Measurements from ENCODE around the gene SEC14L1.
A peak's percentile ranks its signal among the peaks of the same experiment; 100 is the strongest.

SEC14L1 gene

GRCh38 chr17:77117415-77117814 lies 23.4 kb upstream of the SEC14L1 start:
- peak; percentile 68 for DNase-seq (ENCODE audit: low read depth)
- no peak for TF ChIP-seq CTCF (IDR thresholded peaks at IDR 0.05; ENCODE audit: low read length, missing control alignments)
- H3K4me3 ChIP-seq (replicated peaks; ENCODE audit: low read depth, low read length), result no peak overlapping the region

GRCh38 chr17:77118251-77118928 lies 22.4 kb upstream of the SEC14L1 start:
- no peak overlapping the region for H3K4me3 ChIP-seq (replicated peaks; ENCODE audit: low read depth, low read length)
- TF ChIP-seq CTCF (IDR thresholded peaks at IDR 0.05; ENCODE audit: low read length, missing control alignments), result no peak
- DNase-seq (ENCODE audit: low read depth), result peak; percentile 87

- H3K4me3 ChIP-seq (replicated peaks; ENCODE audit: low read depth, low read length), result no peak overlapping the region
- no peak for DNase-seq (ENCODE audit: low read depth)
- no peak for TF ChIP-seq CTCF (IDR thresholded peaks at IDR 0.05; ENCODE audit: low read length, missing control alignments)
These were observed 21.0 kb upstream of the SEC14L1 start for GRCh38 chr17:77119668-77120301.

GRCh38 chr17:77120868-77121267 lies 19.9 kb upstream of the SEC14L1 start:
- no peak for DNase-seq (ENCODE audit: low read depth)
- TF ChIP-seq CTCF (IDR thresholded peaks at IDR 0.05; ENCODE audit: low read length, missing control alignments), result no peak
- no peak overlapping the region for H3K4me3 ChIP-seq (replicated peaks; ENCODE audit: low read depth, low read length)

- TF ChIP-seq CTCF (IDR thresholded peaks at IDR 0.05; ENCODE audit: low read length, missing control alignments), result no peak
These were observed 16.4 kb upstream of the SEC14L1 start for GRCh38 chr17:77124192-77124889.

GRCh38 chr17:77125432-77125901 lies 15.3 kb upstream of the SEC14L1 start:
- no peak for TF ChIP-seq CTCF (IDR thresholded peaks at IDR 0.05; ENCODE audit: low read length, missing control alignments)
- H3K4me3 ChIP-seq (replicated peaks; ENCODE audit: low read depth, low read length), result no peak overlapping the region
- peak; percentile 94 for DNase-seq (ENCODE audit: low read depth)

More at GRCh38 chr17:77124192-77124889, 16.4 kb upstream of the SEC14L1 start:
- H3K4me3 ChIP-seq (replicated peaks; ENCODE audit: low read depth, low read length), result no peak overlapping the region
- peak; percentile 98 for DNase-seq (ENCODE audit: low read depth)

All from fibroblast of pulmonary artery (primary cell).